ENCODE results near the gene CEMP1. TPM values are rescaled to one million over a fixed set of nuclear protein-coding genes. Genes with fewer than 3 reads are reported as not detected.

The CEMP1 gene
- total and polyA plus RNA-seq, 10 of the 15 experiments (the other 5 are each of a cell fraction or from before 2014, with no cell fraction given), result 0.05 to 8.2 (median 1.5) TPM; not detected in 5

- 99% methylated on average over 6 of the region's 6 CpGs for WGBS (ENCODE audit: insufficient coverage, insufficient replicate concordance, low lambda C conversion rate, missing lambda C conversion rate)
- TF ChIP-seq, protein P1, sequence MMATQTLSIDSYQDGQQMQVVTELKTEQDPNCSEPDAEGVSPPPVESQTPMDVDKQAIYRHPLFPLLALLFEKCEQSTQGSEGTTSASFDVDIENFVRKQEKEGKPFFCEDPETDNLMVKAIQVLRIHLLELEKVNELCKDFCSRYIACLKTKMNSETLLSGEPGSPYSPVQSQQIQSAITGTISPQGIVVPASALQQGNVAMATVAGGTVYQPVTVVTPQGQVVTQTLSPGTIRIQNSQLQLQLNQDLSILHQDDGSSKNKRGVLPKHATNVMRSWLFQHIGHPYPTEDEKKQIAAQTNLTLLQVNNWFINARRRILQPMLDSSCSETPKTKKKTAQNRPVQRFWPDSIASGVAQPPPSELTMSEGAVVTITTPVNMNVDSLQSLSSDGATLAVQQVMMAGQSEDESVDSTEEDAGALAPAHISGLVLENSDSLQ (IDR thresholded peaks at IDR 0.05), result no peak
- TF ChIP-seq FOXM1 (IDR thresholded peaks at IDR 0.05; ENCODE audit: low read depth, low read length) (no peak), ZBED1 (IDR thresholded peaks at IDR 0.05; ENCODE audit: borderline replicate concordance) (no peak), ESRRA (IDR thresholded peaks at IDR 0.05; ENCODE audit: low read length) (no peak), MXI1 (IDR thresholded peaks at IDR 0.05; ENCODE audit: low read depth, low read length) (no peak), PRDM15 (CRISPR knock-in tag; IDR thresholded peaks at IDR 0.05) (no peak), HDAC2 (IDR thresholded peaks at IDR 0.05) (no peak), ZNF622 (IDR thresholded peaks at IDR 0.05) (no peak), BCLAF1 (IDR thresholded peaks at IDR 0.05) (no peak), TARDBP (IDR thresholded peaks at IDR 0.05; ENCODE audit: borderline replicate concordance) (no peak), MTA2 (IDR thresholded peaks at IDR 0.05; ENCODE audit: low read depth) (no peak), JUNB (IDR thresholded peaks at IDR 0.05) (no peak), CHD4 (IDR thresholded peaks at IDR 0.05) (no peak), FOS (IDR thresholded peaks at IDR 0.05; ENCODE audit: borderline replicate concordance, extremely low read depth, insufficient read length) (no peak)
- TF ChIP-seq, protein P2, sequence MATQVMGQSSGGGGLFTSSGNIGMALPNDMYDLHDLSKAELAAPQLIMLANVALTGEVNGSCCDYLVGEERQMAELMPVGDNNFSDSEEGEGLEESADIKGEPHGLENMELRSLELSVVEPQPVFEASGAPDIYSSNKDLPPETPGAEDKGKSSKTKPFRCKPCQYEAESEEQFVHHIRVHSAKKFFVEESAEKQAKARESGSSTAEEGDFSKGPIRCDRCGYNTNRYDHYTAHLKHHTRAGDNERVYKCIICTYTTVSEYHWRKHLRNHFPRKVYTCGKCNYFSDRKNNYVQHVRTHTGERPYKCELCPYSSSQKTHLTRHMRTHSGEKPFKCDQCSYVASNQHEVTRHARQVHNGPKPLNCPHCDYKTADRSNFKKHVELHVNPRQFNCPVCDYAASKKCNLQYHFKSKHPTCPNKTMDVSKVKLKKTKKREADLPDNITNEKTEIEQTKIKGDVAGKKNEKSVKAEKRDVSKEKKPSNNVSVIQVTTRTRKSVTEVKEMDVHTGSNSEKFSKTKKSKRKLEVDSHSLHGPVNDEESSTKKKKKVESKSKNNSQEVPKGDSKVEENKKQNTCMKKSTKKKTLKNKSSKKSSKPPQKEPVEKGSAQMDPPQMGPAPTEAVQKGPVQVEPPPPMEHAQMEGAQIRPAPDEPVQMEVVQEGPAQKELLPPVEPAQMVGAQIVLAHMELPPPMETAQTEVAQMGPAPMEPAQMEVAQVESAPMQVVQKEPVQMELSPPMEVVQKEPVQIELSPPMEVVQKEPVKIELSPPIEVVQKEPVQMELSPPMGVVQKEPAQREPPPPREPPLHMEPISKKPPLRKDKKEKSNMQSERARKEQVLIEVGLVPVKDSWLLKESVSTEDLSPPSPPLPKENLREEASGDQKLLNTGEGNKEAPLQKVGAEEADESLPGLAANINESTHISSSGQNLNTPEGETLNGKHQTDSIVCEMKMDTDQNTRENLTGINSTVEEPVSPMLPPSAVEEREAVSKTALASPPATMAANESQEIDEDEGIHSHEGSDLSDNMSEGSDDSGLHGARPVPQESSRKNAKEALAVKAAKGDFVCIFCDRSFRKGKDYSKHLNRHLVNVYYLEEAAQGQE (IDR thresholded peaks at IDR 0.05; ENCODE audit: low read depth, low read length), result no peak
These were observed 7.4 kb downstream of the CEMP1 start for GRCh38 chr16:2523801-2524231.

More at GRCh38 chr16:2523801-2524231, 7.4 kb downstream of the CEMP1 start:
- peaks cover 3% of the 10 kb centered on the region; the same call in 1 of the 2 replicates for H4K20me1 ChIP-seq (ENCODE audit: control insufficient read depth, insufficient read depth)
- FAIRE-seq (no peak), ATAC-seq (no peak), DNase-seq (ENCODE audit: low read depth, low spot score) (no peak)
- H2AFZ ChIP-seq (ENCODE audit: control insufficient read depth, low read depth, low read length), result no peak overlapping the region
- H3K36me3 ChIP-seq (ENCODE audit: control insufficient read depth in 2 of 2, insufficient read depth in 2 of 2, low read length in 1 of 2), result peaks cover 9 to 27% of the 10 kb centered on the region in 2 experiments; a peak in 3 of 4 replicates
- H3K4me2 ChIP-seq (ENCODE audit: control insufficient read depth, insufficient read depth), result no peak overlapping the region
- H3K27ac ChIP-seq (ENCODE audit: control insufficient read depth, insufficient read depth), result no peak overlapping the region
- CTCF ChIA-PET, result no interaction called here
- no peak overlapping the region for H3K4me3 ChIP-seq
- BruUV-seq (replicated peaks), result no TSS peak
- POLR2A ChIA-PET, result no interaction called here
- H3K27me3 ChIP-seq (replicated peaks in 1 of 2; ENCODE audit: control insufficient read depth in 2 of 2, insufficient read depth in 2 of 2, low read length in 1 of 2), result no peaks in the 10 kb centered on the region
- RAD21 ChIA-PET (ENCODE audit: unreplicated experiment), result no interaction called here
- H3K9ac ChIP-seq (ENCODE audit: control insufficient read depth, insufficient read depth, low read length), result no peak overlapping the region
- peaks cover 7% of the 10 kb centered on the region for H3K4me1 ChIP-seq (ENCODE audit: control insufficient read depth, insufficient read depth, low read length)
- peaks cover 15% of the 10 kb centered on the region for H3K79me2 ChIP-seq (ENCODE audit: control insufficient read depth, insufficient read depth, low read length)
- in situ Hi-C loops (cut with MboI) (no loop called here), intact Hi-C loops (cut with micrococcal nuclease; ENCODE audit: unreplicated experiment) (no loop called here)
- SMC1A ChIA-PET (ENCODE audit: uncharacterized antibody, unreplicated experiment), result no interaction called here
- H3K9me3 ChIP-seq (replicated peaks; ENCODE audit: control insufficient read depth, insufficient read depth, low read length), result no peaks in the 10 kb centered on the region
